Measurements from ENCODE around the gene YPEL1. TPM values are rescaled to one million over a fixed set of nuclear protein-coding genes. Genes with fewer than 3 reads are reported as not detected.

The YPEL1 gene
- total and polyA plus RNA-seq, 2 of the 8 experiments (the other 6 are each of a cell fraction or from before 2014, with no cell fraction given) = 6.0 to 6.7 TPM

GRCh38 chr22:21759646-21760376, 24.2 kb upstream of the YPEL1 start:
- Histone ChIP-seq H3K27ac (ENCODE audit: low read depth, low read length) (no peak overlapping the region), H4K8ac (ENCODE audit: extremely low read depth, insufficient read depth, low read length) (no peak overlapping the region), H3K79me2 (ENCODE audit: control insufficient read depth in 1 of 2, insufficient read depth in 2 of 2, low read length in 2 of 2) (no peaks in the 10 kb centered on the region), H3K4me2 (ENCODE audit: insufficient read depth in 1 of 2, low read depth in 2 of 2, low read length in 2 of 2) (no peak overlapping the region), H2AK5ac (ENCODE audit: low read depth, low read length) (no peak overlapping the region), H3K4me1 (replicated peaks in 1 of 4; ENCODE audit: control insufficient read depth in 3 of 4, insufficient read depth in 4 of 4, low read length in 3 of 4) (no peaks in the 10 kb centered on the region), H3K4me3 (ENCODE audit: extremely low read depth in 1 of 4, insufficient read depth in 2 of 4, low read depth in 3 of 4, low read length in 4 of 4) (no peak overlapping the region), H2BK12ac (ENCODE audit: low read depth, low read length) (no peak overlapping the region), H3K4ac (replicated peaks; ENCODE audit: insufficient read length, low read depth, low read length) (no peak overlapping the region), H3K9me3 (ENCODE audit: insufficient read depth in 2 of 2, low read depth in 1 of 2, low read length in 1 of 2) (no peaks in the 10 kb centered on the region), H3K56ac (replicated peaks; ENCODE audit: insufficient read length, low read depth, low read length) (no peak overlapping the region), H3K27me3 (replicated peaks in 1 of 4; ENCODE audit: control insufficient read depth in 3 of 4, extremely low read depth in 1 of 4, insufficient read depth in 3 of 4, low read length in 3 of 4) (no peaks in the 10 kb centered on the region), H3K79me1 (ENCODE audit: low read depth, low read length) (no peaks in the 10 kb centered on the region; the same call in 1 of the 2 replicates), H4K91ac (replicated peaks; ENCODE audit: insufficient read length, low read length) (no peak overlapping the region), H2BK20ac (ENCODE audit: low read length) (no peak overlapping the region), H3K36me3 (ENCODE audit: control insufficient read depth in 2 of 4, insufficient read depth in 4 of 4, low read length in 3 of 4) (peaks cover 13 to 37% (median 27%) of the 10 kb centered on the region in 4 experiments), H2BK5ac (ENCODE audit: low read depth, low read length) (no peak overlapping the region), H2AFZ (ENCODE audit: low read length) (no peak overlapping the region), H4K20me1 (replicated peaks in 1 of 2; ENCODE audit: control insufficient read depth in 1 of 2, insufficient read depth in 2 of 2, low read length in 2 of 2) (peaks cover 4 to 7% of the 10 kb centered on the region in 2 experiments), H3K14ac (ENCODE audit: insufficient read length) (no peak overlapping the region), H3K23ac (ENCODE audit: insufficient read length) (no peak overlapping the region), H4K5ac (ENCODE audit: insufficient read length, low read depth, low read length) (no peak overlapping the region), H2BK120ac (replicated peaks; ENCODE audit: low read depth, low read length) (no peak overlapping the region), H3K9ac (replicated peaks in 1 of 4; ENCODE audit: extremely low read depth in 1 of 4, low read depth in 3 of 4, low read length in 3 of 4) (no peak overlapping the region), H3K18ac (ENCODE audit: extremely low read depth, low read length) (no peak overlapping the region), H3K23me2 (ENCODE audit: low read depth, low read length) (no peaks in the 10 kb centered on the region), H2BK15ac (ENCODE audit: low read length) (no peak overlapping the region)
- TF ChIP-seq NRF1 (IDR thresholded peaks at IDR 0.05; ENCODE audit: low read depth, low read length) (no peak), SP1 (IDR thresholded peaks at IDR 0.05; ENCODE audit: low read depth, low read length) (no peak), ATF2 (IDR thresholded peaks at IDR 0.05; ENCODE audit: low read length) (no peak), CBX5 (IDR thresholded peaks at IDR 0.05; ENCODE audit: low read depth, low read length) (no peak), SIN3A (conservative IDR thresholded peaks at IDR 0.05 in 1 of 2, IDR thresholded peaks at IDR 0.05 in 1 of 2; ENCODE audit: low read depth in 1 of 2, low read length in 2 of 2) (no peak), SIRT6 (IDR thresholded peaks at IDR 0.05; ENCODE audit: low read length) (no peak), KDM5A (IDR thresholded peaks at IDR 0.05; ENCODE audit: low read length) (no peak), FOSL1 (IDR thresholded peaks at IDR 0.05; ENCODE audit: insufficient read depth, low read depth, low read length) (no peak), YY1 (IDR thresholded peaks at IDR 0.05; ENCODE audit: low read depth, low read length) (no peak), BACH1 (IDR thresholded peaks at IDR 0.05; ENCODE audit: low read length) (no peak)
- WGBS, 2 experiments (ENCODE audit: extremely low coverage in 1 of 2, insufficient coverage in 1 of 2, insufficient read length in 1 of 2, insufficient replicate concordance in 2 of 2, low coverage in 1 of 2, low lambda C conversion rate in 2 of 2, missing lambda C conversion rate in 1 of 2) = 91% methylated on average over 8 of the region's 8 CpGs; no CpG with 5 or more reads in 1 of the 2 experiments
- POLR2A ChIA-PET (ENCODE audit: partially characterized antibody) = interaction anchor here (1.4 kb wide), 1 partner anchor 24 kb away, joined by 3 read pairs; the partner anchor contains the start of gene YPEL1
- FAIRE-seq (no peak), DNase-seq (ENCODE audit: low read depth in 1 of 2, low spot score in 2 of 2) (no peak)
- CTCF ChIA-PET (ENCODE audit: partially characterized antibody) = interaction anchor here (1.0 to 2.0 kb wide), 3 partner anchors 167 to 182 kb away, joined by 3 to 8 read pairs (median 3); no protein-coding TSS in a partner anchor

All from H1 (cell line).